Neuronal stem cell (in vitro differentiated cells): ENCODE data around the gene PTPN12.

ENCODE experiments used
- DNase-seq: peaks from one replicate; pipeline ENCODE4 v3.0.0-alpha.2; 2013; ENCODE audit warnings: low spot score
- H2AFZ ChIP-seq: one replicate; pipeline ENCODE4 v1.6.1; 2013; ENCODE audit warnings: mild to moderate bottlenecking, low read length, inconsistent platforms
- H2AK5ac ChIP-seq: 2 replicates; pipeline ENCODE4 v1.6.1; 2013; ENCODE audit warnings: low read depth, mild to moderate bottlenecking, inconsistent platforms, low read length, moderate library complexity, mixed read lengths
- H2BK120ac ChIP-seq: 2 replicates; pipeline ENCODE4 v1.6.1; 2013; ENCODE audit warnings: low read depth, mild to moderate bottlenecking, inconsistent platforms, low read length, moderate library complexity, mixed read lengths
- H2BK12ac ChIP-seq: one replicate; pipeline ENCODE4 v1.6.1; 2013; ENCODE audit warnings: low read length, inconsistent platforms
- H2BK15ac ChIP-seq: 2 replicates; pipeline ENCODE4 v1.6.1; 2013; ENCODE audit warnings: mild to moderate bottlenecking, low read length, inconsistent platforms, mixed read lengths
- H2BK5ac ChIP-seq: one replicate; pipeline ENCODE4 v1.6.1; 2013; ENCODE audit warnings: inconsistent platforms, mild to moderate bottlenecking, low read length, moderate library complexity
- H3K14ac ChIP-seq: one replicate; pipeline ENCODE4 v1.6.1; 2013; ENCODE audit warnings: low read length, inconsistent platforms
- H3K18ac ChIP-seq: 2 replicates; pipeline ENCODE4 v1.6.1; 2013; ENCODE audit warnings: low read length, inconsistent platforms
- H3K23ac ChIP-seq: 2 replicates; pipeline ENCODE4 v1.6.1; 2013; ENCODE audit warnings: low read depth, mild to moderate bottlenecking, mixed read lengths, low read length, inconsistent platforms; ENCODE audit not compliant: poor library complexity
- H3K27ac ChIP-seq: replicated peaks from 3 replicates; pipeline ENCODE4 v1.5.1; 2013; ENCODE audit warnings: low read length, inconsistent platforms
- H3K27me3 ChIP-seq, 3 experiments: 2 replicates each; pipeline ENCODE4 v1.6.1; 2013; ENCODE audit warnings: low read length in 3 of 3, mild to moderate bottlenecking in 2 of 3, inconsistent platforms in 1 of 3, low read depth in 1 of 3, mixed read lengths in 1 of 3, moderate library complexity in 1 of 3; ENCODE audit not compliant: control insufficient read depth in 3 of 3, insufficient read depth in 3 of 3
- H3K36me3 ChIP-seq, 2 donors: replicated peaks in 1 of 2; 2 replicates each; pipeline ENCODE4 v1.6.1; 2013; ENCODE audit warnings: low read length in 2 of 2; ENCODE audit not compliant: control insufficient read depth in 2 of 2, insufficient read depth in 2 of 2
- H3K4ac ChIP-seq: 2 replicates; pipeline ENCODE4 v1.6.1; 2013; ENCODE audit warnings: inconsistent platforms, mild to moderate bottlenecking, low read length, moderate library complexity
- H3K4me1 ChIP-seq, 2 donors: 1 replicate in 1 of 2; 2 replicates in 1 of 2; pipeline ENCODE4 v1.6.1; 2013; ENCODE audit warnings: low read length in 2 of 2, low read depth in 1 of 2; ENCODE audit not compliant: control insufficient read depth in 2 of 2, insufficient read depth in 1 of 2
- H3K4me2 ChIP-seq: one replicate; pipeline ENCODE4 v1.6.1; 2013; ENCODE audit warnings: mild to moderate bottlenecking, low read length, inconsistent platforms; ENCODE audit not compliant: insufficient read depth, poor library complexity, severe bottlenecking
- H3K4me3 ChIP-seq, 2 donors: 2 replicates each; pipeline ENCODE4 v1.5.1; 2013; ENCODE audit warnings: low read length in 2 of 2, mild to moderate bottlenecking in 2 of 2, inconsistent platforms in 1 of 2, moderate library complexity in 1 of 2
- H3K79me1 ChIP-seq: one replicate; pipeline ENCODE4 v1.6.1; 2013; ENCODE audit warnings: low read depth, mild to moderate bottlenecking, inconsistent platforms, low read length, moderate library complexity
- H3K9ac ChIP-seq: one replicate; pipeline ENCODE4 v1.6.1; 2013; ENCODE audit warnings: mild to moderate bottlenecking, low read depth, low read length, inconsistent platforms; ENCODE audit not compliant: poor library complexity
- H3K9me3 ChIP-seq, 2 donors: replicated peaks in 1 of 2; 2 replicates each; pipeline versions ENCODE3 to v1.6.1; 2013; ENCODE audit warnings: low read length in 2 of 2, mild to moderate bottlenecking in 2 of 2, inconsistent platforms in 1 of 2, low read depth in 1 of 2, mixed read lengths in 1 of 2, moderate library complexity in 1 of 2; ENCODE audit not compliant: control insufficient read depth in 2 of 2, insufficient read depth in 1 of 2
- H4K8ac ChIP-seq: one replicate; pipeline ENCODE4 v1.6.1; 2013; ENCODE audit warnings: low read depth, mild to moderate bottlenecking, inconsistent platforms, low read length, moderate library complexity
- H4K91ac ChIP-seq: one replicate; pipeline ENCODE4 v1.6.1; 2013; ENCODE audit warnings: low read length, low read depth, mild to moderate bottlenecking, inconsistent platforms; ENCODE audit not compliant: poor library complexity
- WGBS, 2 donors: extraction: QIAGEN DNeasy Blood & Tissue Kit; methylation state at CpG; one replicate each; pipeline ENCODE4 v1.1.7; 2013; ENCODE audit warnings: missing lambda C conversion rate in 2 of 2, mixed read lengths in 1 of 2; ENCODE audit not compliant: insufficient read length in 2 of 2, insufficient replicate concordance in 1 of 2; ENCODE audit errors: extremely low coverage in 2 of 2; 5-methylcytosine and 5-hydroxymethylcytosine counted together

PTPN12 gene

DNA sequence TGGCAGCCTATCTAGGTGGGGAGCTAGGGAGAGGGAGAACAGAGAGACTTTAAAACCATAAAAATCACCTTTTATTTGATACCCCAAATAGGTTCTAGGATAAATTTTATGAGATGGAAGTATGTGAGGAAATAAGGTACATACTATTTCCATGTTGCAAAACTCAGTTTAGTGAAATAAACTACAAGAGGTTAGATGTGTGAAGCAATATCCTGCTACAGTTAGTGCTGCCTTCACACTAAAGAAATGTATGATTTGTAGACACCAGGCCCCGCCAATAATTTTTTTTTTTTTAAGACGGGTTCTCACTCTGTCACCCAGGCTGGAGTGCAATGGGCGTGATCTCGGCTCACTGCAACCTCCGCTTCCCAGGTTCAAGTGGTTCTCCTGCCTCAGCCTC lies 124.7 kb downstream of the PTPN12 start:
- no peak overlapping the region for H3K27ac ChIP-seq
- no peak overlapping the region for H3K14ac ChIP-seq
- no peak overlapping the region for H2AK5ac ChIP-seq
- no peaks in the 10 kb centered on the region for H3K9me3 ChIP-seq
- no peak overlapping the region for H3K18ac ChIP-seq
- H3K36me3 ChIP-seq = peaks cover 2 to 55% of the 10 kb centered on the region in 2 donors
- no peak overlapping the region for H4K91ac ChIP-seq
- H2BK5ac ChIP-seq = no peak overlapping the region
- no peaks in the 10 kb centered on the region for H3K27me3 ChIP-seq
- H2BK120ac ChIP-seq = no peak overlapping the region
- H3K4me1 ChIP-seq = peaks cover 0 to 4% of the 10 kb centered on the region in 2 donors
- H2BK12ac ChIP-seq = no peak overlapping the region
- no peak overlapping the region for H3K23ac ChIP-seq
- no peak overlapping the region for H3K4ac ChIP-seq
- no peak overlapping the region for H2AFZ ChIP-seq
- no peak for DNase-seq
- H4K8ac ChIP-seq = no peak overlapping the region
- H2BK15ac ChIP-seq = no peak overlapping the region
- no peak overlapping the region for H3K4me3 ChIP-seq
- no peaks in the 10 kb centered on the region for H3K79me1 ChIP-seq
- no CpG with 5 or more reads among the region's 5 CpGs for WGBS, 2 donors
- H3K4me2 ChIP-seq = no peak overlapping the region
- H3K9ac ChIP-seq = no peak overlapping the region

DNA sequence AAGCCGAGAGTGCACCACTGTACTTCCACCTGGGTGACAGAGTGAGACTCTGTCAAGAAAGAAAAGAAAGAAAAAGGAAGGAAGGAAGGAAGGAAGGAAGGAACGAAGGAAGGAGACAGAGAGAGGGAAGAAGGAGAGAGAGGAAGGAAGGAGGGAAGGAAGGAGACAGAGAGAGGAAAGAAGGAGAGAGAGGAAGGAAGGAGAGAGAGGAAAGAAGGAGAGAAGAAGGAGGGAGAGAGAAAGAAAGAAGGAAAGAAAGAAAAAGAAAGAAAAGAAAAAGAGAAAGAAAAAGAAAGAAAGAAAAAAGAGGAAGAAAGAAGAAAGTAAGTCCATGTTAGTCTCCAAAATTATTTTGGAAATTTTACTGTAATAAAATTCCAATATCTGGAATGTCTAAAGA lies 125.8 kb downstream of the PTPN12 start:
- Histone ChIP-seq H3K9me3 (no peaks in the 10 kb centered on the region), H4K91ac (no peak overlapping the region), H2AFZ (no peak overlapping the region), H4K8ac (no peak overlapping the region), H3K4me3 (no peak overlapping the region), H3K79me1 (no peaks in the 10 kb centered on the region), H2AK5ac (no peak overlapping the region), H2BK12ac (no peak overlapping the region), H3K4me1 (peaks cover 0 to 4% of the 10 kb centered on the region in 2 donors), H3K4me2 (no peak overlapping the region), H3K9ac (no peak overlapping the region), H3K4ac (no peak overlapping the region), H3K18ac (no peak overlapping the region), H3K14ac (no peak overlapping the region), H3K27me3 (no peaks in the 10 kb centered on the region), H2BK15ac (no peak overlapping the region), H2BK5ac (no peak overlapping the region), H3K36me3 (peaks cover 0 to 50% of the 10 kb centered on the region in 2 donors), H3K23ac (no peak overlapping the region), H3K27ac (no peak overlapping the region), H2BK120ac (no peak overlapping the region)
- no peak for DNase-seq
- WGBS, 2 donors = no CpG with 5 or more reads among the region's 2 CpGs

DNA sequence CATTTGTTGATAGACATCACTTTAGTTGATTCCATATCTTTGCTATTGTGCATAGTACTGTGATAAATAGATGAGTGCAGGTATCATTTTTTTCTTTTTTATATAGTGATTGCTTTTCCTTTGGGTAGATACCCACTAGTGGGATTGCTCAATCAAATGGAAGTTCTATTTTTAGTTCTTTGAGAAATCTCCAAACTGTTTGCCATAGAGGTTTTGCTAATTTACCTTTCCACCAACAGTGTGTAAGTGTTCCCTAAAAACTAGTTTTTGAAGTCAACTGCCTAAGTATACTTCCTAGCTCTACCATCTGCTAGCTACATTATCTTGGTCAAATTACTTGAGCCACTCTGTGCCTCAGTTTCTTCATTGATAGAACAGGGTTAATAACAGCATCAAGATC lies 127.6 kb downstream of the PTPN12 start:
- Histone ChIP-seq H3K4me2 (no peak overlapping the region), H2AK5ac (no peak overlapping the region), H3K9me3 (no peaks in the 10 kb centered on the region), H2AFZ (no peak overlapping the region), H4K8ac (no peak overlapping the region), H3K23ac (no peak overlapping the region), H3K18ac (no peak overlapping the region), H3K4ac (no peak overlapping the region), H3K14ac (no peak overlapping the region), H3K27me3 (no peaks in the 10 kb centered on the region), H2BK5ac (no peak overlapping the region), H4K91ac (no peak overlapping the region), H2BK15ac (no peak overlapping the region), H3K36me3 (peaks cover 0 to 42% of the 10 kb centered on the region in 2 donors), H3K4me3 (no peak overlapping the region), H3K27ac (no peak overlapping the region), H2BK12ac (no peak overlapping the region), H2BK120ac (no peak overlapping the region), H3K4me1 (peaks cover 0 to 4% of the 10 kb centered on the region in 2 donors), H3K79me1 (no peaks in the 10 kb centered on the region), H3K9ac (no peak overlapping the region)
- no peak for DNase-seq

DNA sequence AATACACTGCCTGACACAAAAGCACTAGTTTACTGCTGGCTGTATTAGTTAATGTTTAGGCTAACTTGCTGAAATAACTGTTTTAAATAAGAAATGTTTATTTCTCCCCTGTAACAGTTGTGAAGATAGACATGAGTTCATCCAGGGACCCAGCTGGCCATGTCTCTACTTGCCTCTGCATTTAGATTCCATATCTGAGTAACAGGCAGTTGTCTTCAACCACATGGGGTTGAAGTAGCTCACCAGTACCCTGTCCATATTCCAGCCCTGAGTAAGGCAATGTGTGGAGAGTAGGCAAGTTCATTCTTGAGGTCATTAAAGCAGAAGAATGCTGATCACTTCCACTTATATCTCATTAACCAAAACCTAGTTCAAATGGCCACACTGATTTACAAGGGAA lies 128.1 kb downstream of the PTPN12 start:
- Histone ChIP-seq H3K4me1 (peaks cover 0 to 4% of the 10 kb centered on the region in 2 donors), H3K79me1 (no peaks in the 10 kb centered on the region), H3K4me3 (no peak overlapping the region), H3K4me2 (no peak overlapping the region), H4K91ac (no peak overlapping the region), H3K18ac (no peak overlapping the region), H3K4ac (no peak overlapping the region), H2AFZ (no peak overlapping the region), H2BK120ac (no peak overlapping the region), H2BK15ac (no peak overlapping the region), H3K27ac (peak overlapping the region; percentile 35), H4K8ac (no peak overlapping the region), H2AK5ac (no peak overlapping the region), H3K23ac (no peak overlapping the region), H2BK5ac (no peak overlapping the region), H2BK12ac (no peak overlapping the region), H3K9me3 (no peaks in the 10 kb centered on the region), H3K36me3 (peaks cover 0 to 42% of the 10 kb centered on the region in 2 donors), H3K9ac (no peak overlapping the region), H3K27me3 (no peaks in the 10 kb centered on the region), H3K14ac (no peak overlapping the region)
- no peak for DNase-seq
